ENCODE data around the gene TBC1D4. TPM values are rescaled to one million over a fixed set of nuclear protein-coding genes. Genes with fewer than 3 reads are reported as not detected.

The TBC1D4 gene
- total and polyA plus RNA-seq, 10 of the 15 experiments (the other 5 are each of a cell fraction or from before 2014, with no cell fraction given): 11.0 to 38.6 (median 25.5) TPM

GRCh38 chr13:75303263-75303662 lies 178.7 kb downstream of the TBC1D4 start:
- no peak for DNase-seq (ENCODE audit: low read depth, low spot score)
- Histone ChIP-seq H3K4me1 (ENCODE audit: control insufficient read depth, insufficient read depth, low read length) (peaks cover 12% of the 10 kb centered on the region), H3K27ac (ENCODE audit: control insufficient read depth, insufficient read depth) (no peak overlapping the region), H3K36me3 (ENCODE audit: control insufficient read depth in 2 of 2, insufficient read depth in 2 of 2, low read length in 1 of 2) (no peaks in the 10 kb centered on the region), H4K20me1 (ENCODE audit: control insufficient read depth, insufficient read depth) (no peaks in the 10 kb centered on the region), H3K27me3 (replicated peaks in 1 of 2; ENCODE audit: control insufficient read depth in 2 of 2, insufficient read depth in 2 of 2, low read length in 1 of 2) (no peaks in the 10 kb centered on the region), H2AFZ (ENCODE audit: control insufficient read depth, low read depth, low read length) (no peak overlapping the region), H3K79me2 (ENCODE audit: control insufficient read depth, insufficient read depth, low read length) (no peaks in the 10 kb centered on the region; the same call in 1 of the 2 replicates), H3K9me3 (replicated peaks; ENCODE audit: control insufficient read depth, insufficient read depth, low read length) (peaks cover 4% of the 10 kb centered on the region; the same call in 2 of the 3 replicates), H3K4me3 (no peak overlapping the region), H3K4me2 (ENCODE audit: control insufficient read depth, insufficient read depth) (no peak overlapping the region), H3K9ac (ENCODE audit: control insufficient read depth, insufficient read depth, low read length) (no peak overlapping the region)
- ATAC-seq: no peak
- in situ Hi-C loops (cut with MboI) (no loop called here), intact Hi-C loops (cut with micrococcal nuclease; ENCODE audit: unreplicated experiment) (no loop called here)
- no peak for FAIRE-seq
- CTCF ChIA-PET: interaction anchor here (1.1 kb wide), 1 partner anchor 1587 kb away, joined by 3 read pairs; no protein-coding TSS in a partner anchor
- 89% methylated on average over 4 of the region's 4 CpGs for WGBS (ENCODE audit: insufficient coverage, insufficient replicate concordance, low lambda C conversion rate, missing lambda C conversion rate)
- no TSS peak for BruUV-seq (replicated peaks)
- SMC1A ChIA-PET (ENCODE audit: uncharacterized antibody, unreplicated experiment): interaction anchor here (0.6 to 3.3 kb wide), 10 partner anchors 8 to 83 kb away, joined by 3 to 32 read pairs (median 4); no protein-coding TSS in a partner anchor
- TF ChIP-seq, protein P1, sequence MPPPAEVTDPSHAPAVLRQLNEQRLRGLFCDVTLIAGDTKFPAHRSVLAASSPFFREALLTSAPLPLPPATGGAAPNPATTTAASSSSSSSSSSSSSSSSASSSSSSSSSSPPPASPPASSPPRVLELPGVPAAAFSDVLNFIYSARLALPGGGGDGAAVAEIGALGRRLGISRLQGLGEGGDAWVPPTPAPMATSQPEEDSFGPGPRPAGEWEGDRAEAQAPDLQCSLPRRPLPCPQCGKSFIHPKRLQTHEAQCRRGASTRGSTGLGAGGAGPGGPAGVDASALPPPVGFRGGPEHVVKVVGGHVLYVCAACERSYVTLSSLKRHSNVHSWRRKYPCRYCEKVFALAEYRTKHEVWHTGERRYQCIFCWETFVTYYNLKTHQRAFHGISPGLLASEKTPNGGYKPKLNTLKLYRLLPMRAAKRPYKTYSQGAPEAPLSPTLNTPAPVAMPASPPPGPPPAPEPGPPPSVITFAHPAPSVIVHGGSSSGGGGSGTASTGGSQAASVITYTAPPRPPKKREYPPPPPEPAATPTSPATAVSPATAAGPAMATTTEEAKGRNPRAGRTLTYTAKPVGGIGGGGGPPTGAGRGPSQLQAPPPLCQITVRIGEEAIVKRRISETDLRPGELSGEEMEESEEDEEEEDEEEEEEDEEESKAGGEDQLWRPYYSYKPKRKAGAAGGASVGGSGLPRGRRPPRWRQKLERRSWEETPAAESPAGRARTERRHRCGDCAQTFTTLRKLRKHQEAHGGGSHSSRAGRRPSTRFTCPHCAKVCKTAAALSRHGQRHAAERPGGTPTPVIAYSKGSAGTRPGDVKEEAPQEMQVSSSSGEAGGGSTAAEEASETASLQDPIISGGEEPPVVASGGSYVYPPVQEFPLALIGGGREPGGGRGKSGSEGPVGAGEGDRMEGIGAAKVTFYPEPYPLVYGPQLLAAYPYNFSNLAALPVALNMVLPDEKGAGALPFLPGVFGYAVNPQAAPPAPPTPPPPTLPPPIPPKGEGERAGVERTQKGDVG (CRISPR knock-in tag; IDR thresholded peaks at IDR 0.05): no peak
- TF ChIP-seq PRDM15 (CRISPR knock-in tag; IDR thresholded peaks at IDR 0.05) (no peak), NBN (IDR thresholded peaks at IDR 0.05) (no peak), MYB (IDR thresholded peaks at IDR 0.05; ENCODE audit: borderline replicate concordance, low read depth, low read length) (no peak), SIN3A (IDR thresholded peaks at IDR 0.05; ENCODE audit: low read depth, low read length) (no peak), KAT2A (conservative IDR thresholded peaks at IDR 0.05; ENCODE audit: control insufficient read depth, low read depth, low read length) (no peak), TCF12 (IDR thresholded peaks at IDR 0.05; ENCODE audit: low read depth, low read length) (no peak), RBBP5 (conservative IDR thresholded peaks at IDR 0.05) (no peak), RUNX3 (IDR thresholded peaks at IDR 0.05; ENCODE audit: low read length) (no peak), KLF5 (IDR thresholded peaks at IDR 0.05; ENCODE audit: partially characterized antibody) (no peak), EP300 (IDR thresholded peaks at IDR 0.05; ENCODE audit: borderline replicate concordance in 1 of 2, control insufficient read depth in 1 of 2, low read depth in 2 of 2, low read length in 2 of 2) (no peak), PML (IDR thresholded peaks at IDR 0.05; ENCODE audit: low read length) (no peak), CBX3 (IDR thresholded peaks at IDR 0.05; ENCODE audit: borderline replicate concordance, low read depth) (no peak), CHD4 (IDR thresholded peaks at IDR 0.05) (no peak)
- TF ChIP-seq, protein P2, sequence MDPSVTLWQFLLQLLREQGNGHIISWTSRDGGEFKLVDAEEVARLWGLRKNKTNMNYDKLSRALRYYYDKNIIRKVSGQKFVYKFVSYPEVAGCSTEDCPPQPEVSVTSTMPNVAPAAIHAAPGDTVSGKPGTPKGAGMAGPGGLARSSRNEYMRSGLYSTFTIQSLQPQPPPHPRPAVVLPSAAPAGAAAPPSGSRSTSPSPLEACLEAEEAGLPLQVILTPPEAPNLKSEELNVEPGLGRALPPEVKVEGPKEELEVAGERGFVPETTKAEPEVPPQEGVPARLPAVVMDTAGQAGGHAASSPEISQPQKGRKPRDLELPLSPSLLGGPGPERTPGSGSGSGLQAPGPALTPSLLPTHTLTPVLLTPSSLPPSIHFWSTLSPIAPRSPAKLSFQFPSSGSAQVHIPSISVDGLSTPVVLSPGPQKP (IDR thresholded peaks at IDR 0.05; ENCODE audit: low read depth, low read length): no peak
- RAD21 ChIA-PET (ENCODE audit: unreplicated experiment): interaction anchor here (0.8 kb wide), 1 partner anchor 23 kb away, joined by 3 read pairs; no protein-coding TSS in a partner anchor
- POLR2A ChIA-PET: interaction anchor here (1.1 to 1.2 kb wide), 2 partner anchors 25 to 62 kb away, joined by 4 read pairs; no protein-coding TSS in a partner anchor

Data from GM12878 (cell line).